Measurements from ENCODE around the gene DGAT2.

- TF ChIP-seq EZH2 (IDR thresholded peaks at IDR 0.05; ENCODE audit: borderline replicate concordance, insufficient read depth, low read length, poor library complexity, severe bottlenecking) (no peak), POLR2AphosphoS5 (IDR thresholded peaks at IDR 0.05) (no peak), CTCF (IDR thresholded peaks at IDR 0.05; ENCODE audit: poor library complexity, severe bottlenecking) (no peak), TAF1 (IDR thresholded peaks at IDR 0.05; ENCODE audit: low read depth) (no peak), MXI1 (conservative IDR thresholded peaks at IDR 0.05; ENCODE audit: poor library complexity, severe bottlenecking) (no peak), EP300 (conservative IDR thresholded peaks at IDR 0.05; ENCODE audit: poor library complexity, severe bottlenecking) (no peak), SMC3 (conservative IDR thresholded peaks at IDR 0.05; ENCODE audit: poor library complexity) (no peak)
These were observed 35.5 kb upstream of the DGAT2 start for GRCh38 chr11:75733071-75733430.

Measured in neural cell (in vitro differentiated cells).